ENCODE data around the gene ADCY7. TPM values are rescaled to one million over a fixed set of nuclear protein-coding genes. Genes with fewer than 3 reads are reported as not detected.

Gene ADCY7
- total RNA-seq, 6 experiments from 2014 or later, result 32.7 to 48.1 (median 41.9) TPM

GRCh38 chr16:50309527-50310307 lies 43.4 kb downstream of the ADCY7 start:
- H3K4me1 Mint-ChIP-seq (ENCODE audit: low read depth), result peaks cover 21% of the 10 kb centered on the region
- no peaks in the 10 kb centered on the region for H3K9me3 Mint-ChIP-seq
- peaks cover 4% of the 10 kb centered on the region for H3K27me3 Mint-ChIP-seq (ENCODE audit: insufficient read depth)
- no peak overlapping the region for H3K27ac Mint-ChIP-seq
- H3K36me3 Mint-ChIP-seq (ENCODE audit: low read depth), result peaks cover 14% of the 10 kb centered on the region
- TF ChIP-seq CTCF (IDR thresholded peaks at IDR 0.05), result no peak
- DNase-seq, result no peak
- H3K4me3 Mint-ChIP-seq, result no peak overlapping the region

- peaks cover 4% of the 10 kb centered on the region for H3K27me3 Mint-ChIP-seq (ENCODE audit: insufficient read depth)
- H3K9me3 Mint-ChIP-seq, result no peaks in the 10 kb centered on the region
- H3K36me3 Mint-ChIP-seq (ENCODE audit: low read depth), result peaks cover 14% of the 10 kb centered on the region
- no peak overlapping the region for H3K4me3 Mint-ChIP-seq
- H3K4me1 Mint-ChIP-seq (ENCODE audit: low read depth), result peaks cover 21% of the 10 kb centered on the region
- TF ChIP-seq CTCF (IDR thresholded peaks at IDR 0.05), result no peak
- no peak for DNase-seq
- H3K27ac Mint-ChIP-seq, result no peak overlapping the region
Measured at GRCh38 chr16:50310308-50311133, 44.2 kb downstream of the ADCY7 start.

GRCh38 chr16:50311134-50311528 lies 44.8 kb downstream of the ADCY7 start:
- DNase-seq, result no peak
- peaks cover 14% of the 10 kb centered on the region for H3K36me3 Mint-ChIP-seq (ENCODE audit: low read depth)
- H3K27me3 Mint-ChIP-seq (ENCODE audit: insufficient read depth), result peaks cover 4% of the 10 kb centered on the region
- H3K27ac Mint-ChIP-seq, result no peak overlapping the region
- peaks cover 21% of the 10 kb centered on the region for H3K4me1 Mint-ChIP-seq (ENCODE audit: low read depth)
- H3K4me3 Mint-ChIP-seq, result no peak overlapping the region
- no peak for TF ChIP-seq CTCF (IDR thresholded peaks at IDR 0.05)
- no peaks in the 10 kb centered on the region for H3K9me3 Mint-ChIP-seq

GRCh38 chr16:50311891-50312501 lies 45.6 kb downstream of the ADCY7 start:
- Mint-ChIP-seq H3K36me3 (ENCODE audit: low read depth) (peaks cover 14% of the 10 kb centered on the region), H3K9me3 (no peaks in the 10 kb centered on the region), H3K4me1 (ENCODE audit: low read depth) (peaks cover 14% of the 10 kb centered on the region), H3K27me3 (ENCODE audit: insufficient read depth) (peaks cover 4% of the 10 kb centered on the region), H3K4me3 (no peak overlapping the region), H3K27ac (no peak overlapping the region)
- DNase-seq, result no peak
- TF ChIP-seq CTCF (IDR thresholded peaks at IDR 0.05), result no peak

GRCh38 chr16:50313596-50314478 lies 47.5 kb downstream of the ADCY7 start:
- H3K27ac Mint-ChIP-seq, result no peak overlapping the region
- no peak for DNase-seq
- peaks cover 18% of the 10 kb centered on the region for H3K36me3 Mint-ChIP-seq (ENCODE audit: low read depth)
- H3K9me3 Mint-ChIP-seq, result no peaks in the 10 kb centered on the region
- peaks cover 4% of the 10 kb centered on the region; the same call in 1 of the 2 replicates for H3K27me3 Mint-ChIP-seq (ENCODE audit: insufficient read depth)
- peaks cover 6% of the 10 kb centered on the region; the same call in 1 of the 2 replicates for H3K4me1 Mint-ChIP-seq (ENCODE audit: low read depth)
- no peak for TF ChIP-seq CTCF (IDR thresholded peaks at IDR 0.05)
- no peak overlapping the region for H3K4me3 Mint-ChIP-seq

Measured in HFFc6 (cell line).